Liver (tissue), 3 donors: ENCODE data around the gene DOCK2.

ENCODE experiments used
- GABPA ChIP-seq, 2 donors: IDR thresholded peaks in 1 of 2; conservative IDR thresholded peaks in 1 of 2; 2 replicates each; pipeline ENCODE4 v1.6.1; 2016; ENCODE audit warnings: antibody characterized with exemption in 2 of 2, mild to moderate bottlenecking in 1 of 2, moderate library complexity in 1 of 2
- MAX ChIP-seq: IDR thresholded peaks from 2 replicates; pipeline ENCODE4 v1.6.1; 2016; ENCODE audit warnings: antibody characterized with exemption
- YY1 ChIP-seq: IDR thresholded peaks from 2 replicates; pipeline ENCODE4 v1.6.1; 2016; ENCODE audit warnings: antibody characterized with exemption, mild to moderate bottlenecking
- TF ChIP-seq, protein P1 (sequence below): fragments of 150-350 bp; IDR thresholded peaks from 2 replicates; pipeline ENCODE4 v1.5.1; 2017; ENCODE audit warnings: improper control_type of control experiment, low read depth, low read length; ENCODE audit not compliant: missing input control
- TF ChIP-seq, protein P2 (sequence below): IDR thresholded peaks from 2 replicates; pipeline ENCODE4 v1.6.1; 2016; ENCODE audit warnings: antibody characterized with exemption, mild to moderate bottlenecking
- donor health status: healthy.
- donor health status: healthy.

DNA sequence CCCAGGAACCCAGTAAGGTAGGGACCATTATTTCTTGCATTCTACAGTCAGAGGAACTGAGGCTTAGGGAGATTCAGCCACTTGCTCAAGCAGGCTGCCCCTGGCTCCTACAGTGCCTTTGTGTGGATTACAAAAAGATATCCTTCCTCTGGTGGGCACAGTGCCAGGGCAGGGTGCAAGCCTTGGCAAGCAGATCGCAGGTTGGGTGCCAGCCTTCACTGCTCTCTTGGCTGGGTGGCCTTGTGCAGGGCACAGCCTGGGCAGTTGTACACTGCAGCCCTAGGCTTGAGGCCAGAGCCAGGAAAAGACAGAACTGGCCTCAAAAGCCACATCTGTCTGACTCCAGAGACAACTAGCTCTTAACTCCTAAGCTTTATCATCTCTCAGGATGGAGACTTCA is 15.0 kb downstream of the DOCK2 start:
- TF ChIP-seq, protein P1, sequence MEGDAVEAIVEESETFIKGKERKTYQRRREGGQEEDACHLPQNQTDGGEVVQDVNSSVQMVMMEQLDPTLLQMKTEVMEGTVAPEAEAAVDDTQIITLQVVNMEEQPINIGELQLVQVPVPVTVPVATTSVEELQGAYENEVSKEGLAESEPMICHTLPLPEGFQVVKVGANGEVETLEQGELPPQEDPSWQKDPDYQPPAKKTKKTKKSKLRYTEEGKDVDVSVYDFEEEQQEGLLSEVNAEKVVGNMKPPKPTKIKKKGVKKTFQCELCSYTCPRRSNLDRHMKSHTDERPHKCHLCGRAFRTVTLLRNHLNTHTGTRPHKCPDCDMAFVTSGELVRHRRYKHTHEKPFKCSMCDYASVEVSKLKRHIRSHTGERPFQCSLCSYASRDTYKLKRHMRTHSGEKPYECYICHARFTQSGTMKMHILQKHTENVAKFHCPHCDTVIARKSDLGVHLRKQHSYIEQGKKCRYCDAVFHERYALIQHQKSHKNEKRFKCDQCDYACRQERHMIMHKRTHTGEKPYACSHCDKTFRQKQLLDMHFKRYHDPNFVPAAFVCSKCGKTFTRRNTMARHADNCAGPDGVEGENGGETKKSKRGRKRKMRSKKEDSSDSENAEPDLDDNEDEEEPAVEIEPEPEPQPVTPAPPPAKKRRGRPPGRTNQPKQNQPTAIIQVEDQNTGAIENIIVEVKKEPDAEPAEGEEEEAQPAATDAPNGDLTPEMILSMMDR: no peak
- TF ChIP-seq, protein P2, sequence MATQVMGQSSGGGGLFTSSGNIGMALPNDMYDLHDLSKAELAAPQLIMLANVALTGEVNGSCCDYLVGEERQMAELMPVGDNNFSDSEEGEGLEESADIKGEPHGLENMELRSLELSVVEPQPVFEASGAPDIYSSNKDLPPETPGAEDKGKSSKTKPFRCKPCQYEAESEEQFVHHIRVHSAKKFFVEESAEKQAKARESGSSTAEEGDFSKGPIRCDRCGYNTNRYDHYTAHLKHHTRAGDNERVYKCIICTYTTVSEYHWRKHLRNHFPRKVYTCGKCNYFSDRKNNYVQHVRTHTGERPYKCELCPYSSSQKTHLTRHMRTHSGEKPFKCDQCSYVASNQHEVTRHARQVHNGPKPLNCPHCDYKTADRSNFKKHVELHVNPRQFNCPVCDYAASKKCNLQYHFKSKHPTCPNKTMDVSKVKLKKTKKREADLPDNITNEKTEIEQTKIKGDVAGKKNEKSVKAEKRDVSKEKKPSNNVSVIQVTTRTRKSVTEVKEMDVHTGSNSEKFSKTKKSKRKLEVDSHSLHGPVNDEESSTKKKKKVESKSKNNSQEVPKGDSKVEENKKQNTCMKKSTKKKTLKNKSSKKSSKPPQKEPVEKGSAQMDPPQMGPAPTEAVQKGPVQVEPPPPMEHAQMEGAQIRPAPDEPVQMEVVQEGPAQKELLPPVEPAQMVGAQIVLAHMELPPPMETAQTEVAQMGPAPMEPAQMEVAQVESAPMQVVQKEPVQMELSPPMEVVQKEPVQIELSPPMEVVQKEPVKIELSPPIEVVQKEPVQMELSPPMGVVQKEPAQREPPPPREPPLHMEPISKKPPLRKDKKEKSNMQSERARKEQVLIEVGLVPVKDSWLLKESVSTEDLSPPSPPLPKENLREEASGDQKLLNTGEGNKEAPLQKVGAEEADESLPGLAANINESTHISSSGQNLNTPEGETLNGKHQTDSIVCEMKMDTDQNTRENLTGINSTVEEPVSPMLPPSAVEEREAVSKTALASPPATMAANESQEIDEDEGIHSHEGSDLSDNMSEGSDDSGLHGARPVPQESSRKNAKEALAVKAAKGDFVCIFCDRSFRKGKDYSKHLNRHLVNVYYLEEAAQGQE: no peak
- TF ChIP-seq MAX (no peak), YY1 (no peak), GABPA (IDR thresholded peaks at IDR 0.05 in 1 of 2, conservative IDR thresholded peaks at IDR 0.05 in 1 of 2) (no peak)
